NCI-H2227 (cell line): ENCODE results near the gene UGGT2.
"Not testable (repeated sequence)": the region's sequence is repeated elsewhere in the genome, so short reads cannot be mapped to it uniquely, and the experiment has no call there.

ENCODE experiments used
- DNase-seq: peaks from one replicate; lab custom pipeline; 2025; ENCODE audit not compliant: unreplicated experiment; lab: John Stamatoyannopoulos, UW

The UGGT2 gene

DNA sequence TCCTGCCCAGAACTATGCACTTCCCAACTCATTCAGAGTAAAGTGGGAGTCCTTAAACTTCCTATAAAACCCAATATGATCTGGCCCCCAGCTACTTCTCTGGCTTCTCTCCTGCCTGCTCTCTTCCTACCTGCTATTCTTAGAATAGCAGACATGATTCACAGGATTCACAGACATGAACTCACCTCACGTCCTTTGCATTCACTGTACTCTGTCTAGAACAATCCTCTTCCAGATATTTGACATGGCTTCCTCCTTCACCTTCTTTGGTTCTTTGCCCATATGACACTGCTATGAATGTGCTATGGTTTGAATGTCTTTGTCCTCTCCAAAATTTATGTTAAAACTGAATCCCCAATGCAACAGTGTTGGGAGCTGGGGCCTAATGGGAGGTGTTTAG lies 154.9 kb downstream of the UGGT2 start:
- no peak for DNase-seq

GRCh38 chr13:95896301-95896700 lies 156.9 kb downstream of the UGGT2 start:
- DNase-seq = no peak

- DNase-seq = no peak
Measured at GRCh38 chr13:95893861-95894260, 159.3 kb downstream of the UGGT2 start.

- no peak for DNase-seq
Measured at GRCh38 chr13:95882121-95882520, 171.1 kb downstream of the UGGT2 start.

DNA sequence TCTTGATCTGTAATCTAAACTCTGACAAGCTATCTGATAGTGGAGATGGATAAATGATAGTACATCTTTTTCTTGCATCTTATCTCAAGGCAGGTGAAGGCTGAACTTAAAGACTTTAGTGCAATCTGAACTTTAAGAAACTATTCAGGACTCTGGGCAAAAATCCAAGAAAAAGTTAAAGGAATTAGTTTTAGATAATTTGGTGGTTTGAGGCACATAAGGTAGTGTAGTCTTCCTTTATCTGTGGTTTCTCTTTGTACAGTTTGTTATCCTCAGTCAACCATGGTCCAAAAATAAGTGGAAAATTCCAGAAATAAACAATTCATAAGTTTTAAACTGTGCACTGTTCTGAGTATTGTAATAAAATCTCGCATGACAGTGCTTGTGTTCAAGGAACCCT lies 172.9 kb downstream of the UGGT2 start:
- no peak for DNase-seq

DNA sequence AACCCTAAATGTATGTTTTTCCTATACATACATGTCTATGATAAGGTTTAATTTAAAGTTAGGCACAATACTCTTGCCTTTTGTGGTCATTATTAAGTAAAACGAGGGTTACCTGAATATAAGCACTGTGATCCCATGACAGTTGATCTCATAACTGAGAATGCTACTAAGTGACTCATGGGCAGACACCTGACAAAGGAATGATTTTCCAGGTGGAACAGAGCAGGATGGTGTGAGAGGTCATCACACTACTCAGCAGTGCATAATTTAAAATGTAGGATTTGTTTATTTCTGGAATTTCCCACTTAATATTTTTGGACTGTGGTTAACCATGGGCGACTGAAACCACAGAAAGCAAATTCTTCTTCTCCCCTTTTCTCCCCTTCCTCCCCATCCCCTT lies 178.9 kb downstream of the UGGT2 start:
- DNase-seq = no peak

DNA sequence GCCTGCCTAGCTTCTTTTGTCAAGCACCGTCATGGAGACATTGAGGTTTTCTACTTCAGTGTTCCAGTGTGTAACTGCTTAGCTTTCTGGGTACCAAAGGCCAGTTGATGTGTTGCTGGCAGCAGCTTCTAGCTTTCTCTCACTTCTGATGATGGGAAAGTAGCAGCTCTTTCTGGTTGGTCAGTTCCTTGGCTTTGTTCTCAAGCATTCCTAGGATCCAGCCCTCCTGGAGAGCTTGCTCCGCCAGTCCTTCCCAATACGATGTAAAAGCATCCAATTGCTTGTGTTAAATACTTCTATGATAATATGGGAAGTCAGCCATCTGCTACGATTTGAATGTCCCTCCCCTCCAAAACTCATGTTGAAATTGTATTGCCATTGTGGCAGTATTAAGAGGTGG lies 182.8 kb downstream of the UGGT2 start:
- no peak for DNase-seq

GRCh38 chr13:95865080-95865615 lies 188.1 kb downstream of the UGGT2 start:
- DNase-seq = no peak

DNA sequence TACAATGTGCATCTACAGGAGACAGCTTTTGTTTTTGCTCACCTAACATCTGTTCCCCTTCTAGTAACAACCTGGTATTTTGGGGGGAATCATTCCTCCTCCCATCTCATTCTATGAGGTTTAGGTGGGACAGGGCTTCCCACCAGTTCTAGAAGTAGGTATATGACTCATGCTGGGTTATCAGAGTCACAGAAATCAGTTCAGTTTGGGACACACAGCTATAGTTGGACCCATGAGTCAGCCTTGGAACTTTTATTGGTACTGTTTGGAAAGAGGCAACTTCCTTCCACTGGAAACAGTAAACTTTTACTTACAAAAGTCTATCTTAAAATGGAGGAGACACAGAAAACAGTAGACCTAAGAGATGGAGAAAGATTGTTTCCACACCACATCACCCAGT lies 190.8 kb downstream of the UGGT2 start:
- DNase-seq = no peak

- DNase-seq = no peak
Measured at GRCh38 chr13:95861296-95861695, 191.9 kb downstream of the UGGT2 start.

- DNase-seq = no peak
Measured at GRCh38 chr13:95858286-95859075, 194.7 kb downstream of the UGGT2 start.

DNA sequence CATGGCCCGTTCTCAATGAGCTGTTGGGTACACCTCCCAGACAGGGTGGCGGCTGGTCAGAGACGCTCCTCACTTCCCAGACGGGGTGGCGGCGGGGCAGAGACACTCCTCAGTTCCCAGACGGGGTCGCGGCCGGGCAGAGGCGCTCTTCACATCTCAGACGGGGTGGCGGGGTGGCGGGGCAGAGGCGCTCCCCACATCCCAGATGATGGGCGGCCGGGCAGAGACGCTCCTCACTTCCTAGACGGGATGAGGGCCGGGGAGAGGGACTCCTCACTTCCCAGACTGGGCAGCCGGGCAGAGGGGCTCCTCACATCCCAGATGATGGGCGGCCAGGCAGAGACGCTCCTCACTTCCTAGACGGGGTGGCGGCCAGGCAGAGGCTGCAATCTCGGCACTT lies 207.5 kb downstream of the UGGT2 start:
- not testable (repeated sequence) for DNase-seq

DNA sequence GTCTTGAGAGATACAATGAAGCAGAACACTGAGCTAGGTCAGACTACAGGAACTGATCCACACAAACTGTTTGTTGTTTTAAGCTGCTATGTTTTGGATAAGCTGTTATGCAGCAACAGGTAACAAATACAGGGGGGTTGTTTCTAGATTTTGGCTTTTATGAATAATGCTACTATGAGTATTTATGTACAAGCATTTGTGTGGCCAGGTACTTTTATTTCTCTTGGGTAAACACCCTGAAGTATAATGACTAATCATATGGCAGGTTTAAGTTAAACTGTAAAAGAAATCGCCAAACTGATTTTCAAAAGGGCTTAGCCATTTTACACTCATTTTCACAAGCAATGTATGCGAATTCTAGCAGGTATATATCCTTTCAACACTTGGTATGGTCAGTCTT lies 210.3 kb downstream of the UGGT2 start:
- DNase-seq = no peak

DNA sequence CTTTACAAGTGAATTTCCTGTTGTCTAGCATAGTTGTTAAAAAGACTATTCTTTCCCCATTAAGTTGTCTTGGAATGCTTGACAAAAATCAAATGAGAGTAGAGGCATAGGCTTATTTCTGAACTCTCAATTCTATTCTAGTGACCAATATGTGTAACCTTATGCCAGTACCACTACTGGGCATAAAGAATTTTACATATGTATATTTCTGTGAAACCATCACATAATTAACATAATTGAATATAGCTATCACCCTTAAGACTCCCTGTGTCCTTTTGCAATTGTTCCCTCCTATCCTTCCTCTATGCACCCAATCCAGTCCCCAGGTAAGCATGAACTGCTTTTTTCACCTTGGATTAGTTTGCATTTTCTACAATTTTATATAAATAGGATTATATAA lies 211.3 kb downstream of the UGGT2 start:
- DNase-seq = no peak

- peak; percentile 50 for DNase-seq
Measured at GRCh38 chr13:95834134-95834765, 219.0 kb downstream of the UGGT2 start.

DNA sequence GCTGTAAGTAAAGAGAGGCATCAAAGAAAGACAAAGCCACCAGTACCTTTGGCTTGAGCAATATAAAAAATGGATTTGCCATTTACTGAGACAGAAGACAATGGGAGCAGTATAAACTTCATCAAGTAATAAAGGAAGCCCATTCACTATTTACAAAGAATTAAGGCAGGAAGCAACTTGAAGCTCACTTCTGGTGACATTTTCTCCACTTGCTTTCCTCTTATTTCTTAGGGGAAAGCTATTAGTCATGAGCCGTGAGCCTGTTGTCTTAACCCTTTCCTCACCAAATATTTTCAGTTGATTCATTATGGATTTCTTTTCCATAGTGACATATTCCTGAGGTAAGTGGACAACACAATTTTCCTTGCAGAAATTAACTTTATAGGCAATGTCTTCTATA lies 219.5 kb downstream of the UGGT2 start:
- no peak for DNase-seq

GRCh38 chr13:95833126-95833525 lies 220.1 kb downstream of the UGGT2 start:
- DNase-seq = no peak

- no peak for DNase-seq
Measured at GRCh38 chr13:95822303-95822702, 230.9 kb downstream of the UGGT2 start.

DNA sequence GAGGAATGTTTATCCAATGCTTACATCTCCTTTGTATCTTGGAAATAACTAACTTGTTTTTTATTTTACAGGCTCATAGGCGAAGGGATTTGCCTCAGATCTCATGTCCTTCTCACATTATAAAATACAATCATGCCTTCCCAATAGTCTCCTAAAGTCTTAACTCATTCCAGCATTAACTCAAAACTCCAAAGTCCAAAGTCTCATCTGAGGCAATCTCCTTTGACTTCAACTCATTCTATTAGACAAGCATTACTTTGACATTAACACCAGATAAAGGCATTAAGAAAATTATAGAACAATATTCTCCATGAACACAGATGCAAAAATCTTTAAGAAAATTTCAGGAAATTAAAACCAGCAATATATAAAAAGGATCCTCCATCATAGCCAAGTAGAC lies 238.7 kb downstream of the UGGT2 start:
- DNase-seq = no peak

DNA sequence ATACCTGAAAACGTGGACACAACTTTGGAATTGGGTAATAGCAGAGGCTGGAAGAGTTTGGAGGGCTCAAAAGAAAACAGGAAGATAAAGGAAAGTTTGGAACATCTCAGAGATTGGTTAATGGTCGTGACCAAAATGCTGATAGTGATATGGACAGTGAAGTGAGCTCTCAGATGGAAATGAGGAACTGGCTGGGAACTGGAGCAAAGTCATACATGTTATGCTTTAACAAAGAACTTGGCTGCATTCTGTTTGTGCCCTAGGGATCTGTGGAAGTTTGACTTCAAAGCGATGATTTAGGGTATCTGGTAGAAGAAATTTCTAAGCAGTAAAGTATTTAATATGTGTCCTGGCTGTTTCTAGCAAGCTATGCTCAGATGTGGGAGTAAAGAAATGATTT lies 240.1 kb downstream of the UGGT2 start:
- no peak for DNase-seq

DNA sequence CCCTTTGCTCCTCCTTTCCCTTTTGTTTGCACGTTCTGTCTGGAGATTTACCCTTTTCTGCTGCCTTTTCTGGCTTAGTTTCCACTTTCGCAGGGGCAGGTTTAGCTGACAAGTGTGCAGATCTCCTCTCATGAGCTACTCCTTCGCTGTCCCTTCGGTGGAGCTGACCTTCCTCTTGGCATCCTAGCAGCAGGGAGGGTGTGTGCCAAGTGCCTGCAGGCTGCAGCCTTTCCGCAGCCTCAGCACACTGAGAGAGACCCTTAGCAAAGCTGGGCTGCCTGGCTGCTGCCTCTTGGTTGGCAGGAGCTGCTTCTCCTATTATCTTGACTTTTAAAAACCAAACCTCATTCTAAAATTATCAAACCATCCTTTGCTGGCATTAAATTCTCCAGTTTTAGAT lies 243.8 kb downstream of the UGGT2 start:
- DNase-seq = no peak

DNA sequence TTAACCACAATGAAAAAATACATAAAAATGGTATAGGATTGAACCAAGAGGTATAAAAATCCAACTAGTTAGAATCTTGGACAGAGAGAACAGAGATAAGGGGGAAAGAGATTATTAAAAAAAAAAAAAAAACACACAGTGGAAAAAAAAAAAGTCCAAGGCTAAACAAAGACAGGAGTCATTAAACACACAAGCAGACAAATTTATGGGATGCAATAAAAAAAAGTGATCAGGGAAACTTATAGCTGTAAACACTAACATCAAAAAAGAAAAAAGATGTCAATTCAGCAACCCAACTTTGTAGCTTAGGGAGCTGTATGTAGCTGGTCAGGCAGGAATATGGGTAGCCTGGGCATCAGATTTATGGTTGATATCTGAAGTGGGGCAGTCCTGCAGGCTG lies 247.3 kb downstream of the UGGT2 start:
- no peak for DNase-seq

DNA sequence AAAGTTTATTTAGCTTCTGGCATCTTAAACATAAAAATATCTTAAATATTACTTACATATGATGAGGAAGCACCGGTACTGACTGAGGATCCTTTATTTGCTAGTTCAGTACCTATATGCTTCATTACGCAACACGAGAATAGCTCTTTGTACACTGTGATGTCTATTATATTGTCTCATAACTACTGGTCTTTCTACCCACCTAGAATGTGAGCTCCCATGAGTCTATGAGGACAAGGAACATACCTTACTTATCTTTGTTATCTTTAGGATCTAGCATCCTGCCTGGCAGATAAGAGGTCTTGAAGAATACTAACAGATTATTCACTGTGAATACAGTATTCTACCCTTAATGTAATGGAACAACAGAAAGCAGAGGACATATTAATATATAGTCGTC lies 251.4 kb downstream of the UGGT2 start:
- DNase-seq = no peak
